CD4-positive, alpha-beta T cell (primary cell): ENCODE results near the gene CCDC74A. TPM values are rescaled to one million over a fixed set of nuclear protein-coding genes. Genes with fewer than 3 reads are reported as not detected.
A peak's percentile ranks its signal among the peaks of the same experiment; 100 is the strongest.
"Not testable (repeated sequence)": the region's sequence is repeated elsewhere in the genome, so short reads cannot be mapped to it uniquely, and the experiment has no call there.

Experiments
- ATAC-seq: fragments of 200-7000 bp; cut with Tn5 transposase; one replicate; pipeline ENCODE4 v1.10.0; 2022; ENCODE audit warnings: mild to moderate bottlenecking; ENCODE audit not compliant: poor library complexity
- CTCF ChIA-PET: fragments of 350-600 bp; sonication (Branson Sonifier 250); formaldehyde crosslinking; loops from one replicate; lab custom pipeline; 2021; ENCODE audit warnings: antibody characterized with exemption, inconsistent platforms; lab: Charles Lee
- POLR2A ChIA-PET: fragments of 350-600 bp; sonication (Branson Sonifier 250); formaldehyde crosslinking; loops from one replicate; lab custom pipeline; 2021; ENCODE audit warnings: antibody characterized with exemption, inconsistent platforms; lab: Charles Lee
- DNase-seq, 14 experiments: peaks; one replicate each; pipeline ENCODE4 v3.0.0-alpha.2; 2013 to 2020; ENCODE audit warnings: mixed read lengths in 2 of 14
- H3K27ac ChIP-seq, 2 donors: one replicate each; pipeline versions ENCODE4 v1.5.1 to v1.7.0; 2013; ENCODE audit warnings: low read length in 2 of 2, low read depth in 1 of 2, mild to moderate bottlenecking in 1 of 2
- H3K27me3 ChIP-seq, 2 experiments: 1 replicate in 1 of 2; 2 replicates in 1 of 2; pipeline versions ENCODE4 v1.6.1 to v1.7.0; 2013; ENCODE audit warnings: low read length in 2 of 2, control low read depth in 1 of 2, mild to moderate bottlenecking in 1 of 2, moderate library complexity in 1 of 2; ENCODE audit not compliant: insufficient read depth in 2 of 2, control insufficient read depth in 1 of 2
- H3K36me3 ChIP-seq: one replicate; pipeline ENCODE4 v1.6.1; 2013; ENCODE audit warnings: low read length, control low read depth; ENCODE audit not compliant: insufficient read depth
- H3K4me1 ChIP-seq: one replicate; pipeline ENCODE4 v1.6.1; 2013; ENCODE audit warnings: low read length, control low read depth; ENCODE audit not compliant: insufficient read depth
- H3K4me3 ChIP-seq: one replicate; pipeline ENCODE4 v1.5.1; 2013; ENCODE audit warnings: mild to moderate bottlenecking, low read length, moderate library complexity
- H3K9me3 ChIP-seq, 2 experiments: 1 replicate in 1 of 2; 2 replicates in 1 of 2; pipeline versions ENCODE4 v1.6.1 to v1.7.0; 2013; ENCODE audit warnings: low read length in 2 of 2, mild to moderate bottlenecking in 2 of 2, control low read depth in 1 of 2, moderate library complexity in 1 of 2; ENCODE audit not compliant: control insufficient read depth in 1 of 2, insufficient read depth in 1 of 2
- H3K27ac Mint-ChIP-seq: one replicate; pipeline ENCODE4 v1.8.0; 2020; ENCODE audit warnings: mixed read lengths
- H3K27me3 Mint-ChIP-seq: one replicate; pipeline ENCODE4 v1.8.0; 2021; ENCODE audit warnings: mixed read lengths
- H3K36me3 Mint-ChIP-seq: one replicate; pipeline ENCODE4 v1.8.0; 2021; ENCODE audit warnings: low read depth, mixed read lengths
- H3K4me1 Mint-ChIP-seq: one replicate; pipeline ENCODE4 v1.8.0; 2021; ENCODE audit warnings: low read depth, mixed read lengths
- H3K4me3 Mint-ChIP-seq: one replicate; pipeline ENCODE4 v1.8.0; 2020; ENCODE audit warnings: mild to moderate bottlenecking, mixed read lengths
- H3K9me3 Mint-ChIP-seq: one replicate; pipeline ENCODE4 v1.8.0; 2020; ENCODE audit warnings: mixed read lengths
- CTCF ChIP-seq: fragments of 200-600 bp; IDR thresholded peaks from one replicate; pipeline ENCODE4 v1.8.0; 2022; ENCODE audit warnings: antibody characterized with exemption, mild to moderate bottlenecking
- intact Hi-C, 2 experiments: fragments of 100-400 bp; cut with DNase I in 1 of 2; cut with micrococcal nuclease in 1 of 2; formaldehyde crosslinking; loops; one replicate each; pipeline versions ENCODE4 v1.15.1 to v1.9.0; 2023 to 2025; cut with DNase I, micrococcal nuclease
- total RNA-seq, 174 experiments: library from RNA in 2 of 174; stranded (reverse) in 2 of 174; gene quantifications; one replicate each; pipeline ENCODE4 v1.2.3 and lab custom pipeline; 2021 to 2026

CCDC74A gene
- total RNA-seq, 2 experiments from 2014 or later, result 0.50 to 0.60 TPM

DNA sequence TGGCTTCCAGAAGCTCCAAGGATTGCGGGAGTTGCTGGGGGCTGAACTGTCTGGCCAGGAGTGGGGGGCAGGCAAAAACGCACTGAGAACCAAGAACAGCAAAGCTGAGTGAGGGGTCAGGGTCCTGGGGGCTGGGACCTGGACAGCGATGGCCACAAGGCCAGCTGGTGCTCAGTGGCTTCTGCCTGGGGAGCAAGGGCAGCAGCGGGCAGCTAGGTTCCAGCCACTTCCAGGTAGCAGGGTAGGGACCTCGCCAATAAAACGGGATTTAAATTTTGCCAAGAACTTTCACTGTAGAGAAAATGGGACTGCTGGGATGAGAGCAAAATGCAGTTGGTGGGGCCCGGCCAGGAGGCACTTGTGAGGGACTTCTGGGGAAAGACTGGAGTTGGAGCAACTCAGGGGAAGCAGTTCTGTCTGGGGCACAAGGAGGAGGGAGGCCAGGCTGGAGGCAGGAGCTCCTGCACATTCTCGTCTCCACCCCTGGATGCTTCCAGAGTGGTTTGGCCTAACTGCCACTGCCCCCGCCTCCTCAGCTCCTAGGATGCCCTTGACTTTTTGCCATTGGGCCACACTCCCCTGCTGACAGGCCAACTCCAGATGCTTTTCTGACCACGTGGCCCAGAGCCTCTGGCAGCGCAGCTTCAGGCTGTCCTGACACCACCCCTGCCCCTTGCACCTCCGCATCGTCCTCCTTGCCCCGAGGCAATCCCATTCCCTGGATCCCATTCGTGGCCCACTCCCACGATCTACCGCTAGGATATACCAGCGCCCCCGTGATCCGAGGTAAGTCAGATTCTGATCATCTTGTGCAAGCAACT lies 5.5 kb upstream of the CCDC74A start:
- Mint-ChIP-seq H3K9me3 (no peaks in the 10 kb centered on the region), H3K27ac (no peak overlapping the region), H3K4me1 (no peaks in the 10 kb centered on the region), H3K4me3 (peak overlapping the region; percentile 20), H3K27me3 (no peaks in the 10 kb centered on the region), H3K36me3 (peaks cover 16% of the 10 kb centered on the region)
- no peaks in the 10 kb centered on the region for H3K9me3 ChIP-seq
- ATAC-seq (no peak), DNase-seq (no peak)
- no peak overlapping the region for H3K27ac ChIP-seq
- ChIA-PET POLR2A (no interaction called here), CTCF (no interaction called here)
- TF ChIP-seq CTCF, result no peak
- H3K36me3 ChIP-seq, result peaks cover 13% of the 10 kb centered on the region
- no peak overlapping the region for H3K4me3 ChIP-seq
- no peaks in the 10 kb centered on the region for H3K27me3 ChIP-seq
- intact Hi-C loops, result loop anchor here in 1 of 2 experiments (10.0 kb wide), 1 partner anchor 107 kb away; no protein-coding TSS in a partner anchor
- peaks cover 2% of the 10 kb centered on the region for H3K4me1 ChIP-seq

DNA sequence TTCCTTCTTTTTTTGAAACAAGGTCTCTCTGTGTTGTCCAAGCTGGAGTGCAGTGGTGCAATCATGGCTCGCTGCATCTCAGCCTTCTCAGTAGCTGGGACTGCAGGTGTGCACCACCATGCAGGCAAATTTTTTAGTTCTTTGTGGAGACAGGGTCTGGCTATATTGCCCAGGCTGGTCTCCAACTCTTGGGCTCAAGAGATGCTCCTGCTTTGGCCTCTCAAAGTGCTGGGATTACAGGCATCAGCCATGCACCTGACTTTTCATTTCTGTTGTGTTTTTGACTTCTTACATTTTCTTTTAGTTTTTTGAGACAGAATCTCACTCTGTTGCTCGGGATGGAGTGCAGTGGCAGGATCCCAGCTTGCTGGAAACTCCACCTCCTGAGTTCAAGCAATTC lies 2.4 kb upstream of the CCDC74A start:
- H3K4me3 ChIP-seq, H3K36me3 ChIP-seq, H3K4me3 Mint-ChIP-seq, H3K27ac Mint-ChIP-seq, DNase-seq, H3K36me3 Mint-ChIP-seq, H3K27me3 Mint-ChIP-seq, H3K9me3 Mint-ChIP-seq, H3K9me3 ChIP-seq, POLR2A ChIA-PET, H3K27ac ChIP-seq, H3K27me3 ChIP-seq, ATAC-seq, H3K4me1 Mint-ChIP-seq: not testable (repeated sequence)
- intact Hi-C loops, result loop anchor here in 1 of 2 experiments (10.0 kb wide), 1 partner anchor 110 kb away; no protein-coding TSS in a partner anchor
- CTCF ChIA-PET, result interaction anchor here (0.7 to 1.2 kb wide), 2 partner anchors 23 to 33 kb away, joined by 4 to 5 read pairs; partner anchors contain the start of gene MZT2A
- peaks cover 14% of the 10 kb centered on the region for H3K4me1 ChIP-seq

GRCh38 chr2:131528981-131529863 lies 1.5 kb downstream of the CCDC74A start:
- POLR2A ChIA-PET, H3K9me3 ChIP-seq, H3K4me1 Mint-ChIP-seq, H3K36me3 ChIP-seq, H3K27ac ChIP-seq, H3K27me3 Mint-ChIP-seq, DNase-seq, ATAC-seq, CTCF ChIA-PET, H3K4me3 ChIP-seq, H3K27me3 ChIP-seq, H3K36me3 Mint-ChIP-seq, H3K9me3 Mint-ChIP-seq: not testable (repeated sequence)
- H3K4me1 ChIP-seq, result peaks cover 14% of the 10 kb centered on the region
- peak overlapping the region; percentile 69 for H3K27ac Mint-ChIP-seq
- intact Hi-C loops, result loop anchor here in 1 of 2 experiments (2.0 to 10.0 kb wide), 2 partner anchors 36 to 114 kb away; partner anchors contain the start of gene MZT2A
- H3K4me3 Mint-ChIP-seq, result peak overlapping the region; percentile 76

DNA sequence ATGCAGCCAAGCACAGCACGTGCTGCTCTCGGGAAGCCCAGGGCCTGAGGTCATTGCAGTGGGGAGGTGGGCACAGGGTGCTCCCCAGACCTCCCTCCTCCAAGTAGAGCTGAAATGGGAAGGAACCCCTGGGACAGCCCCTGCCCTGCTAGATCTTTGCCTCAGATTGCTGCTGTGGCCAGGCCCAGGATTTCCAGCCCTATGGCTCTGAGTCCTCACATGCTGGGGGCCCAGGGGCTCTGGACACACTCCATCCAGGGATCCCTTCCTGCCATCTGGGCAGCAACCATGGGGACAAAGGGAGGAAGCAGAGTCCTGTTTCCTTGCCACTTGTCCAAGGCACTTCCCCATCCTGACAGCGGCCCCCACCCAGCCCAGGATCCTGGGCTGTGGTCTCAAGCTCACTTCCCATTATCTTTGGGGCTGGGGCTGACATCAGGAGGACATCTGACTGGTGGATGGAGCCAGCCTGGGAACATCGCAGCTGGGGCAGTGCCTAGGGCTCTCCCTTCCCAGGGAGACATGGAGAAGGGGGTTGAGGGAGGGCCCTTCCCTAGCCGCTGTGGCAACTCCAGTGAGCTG lies 2.3 kb downstream of the CCDC74A start:
- H3K27me3 ChIP-seq, POLR2A ChIA-PET, H3K36me3 Mint-ChIP-seq, H3K9me3 Mint-ChIP-seq, CTCF ChIA-PET, ATAC-seq, H3K27ac Mint-ChIP-seq, H3K27ac ChIP-seq, H3K36me3 ChIP-seq, H3K4me1 Mint-ChIP-seq, H3K4me3 ChIP-seq, H3K9me3 ChIP-seq, DNase-seq, H3K27me3 Mint-ChIP-seq: not testable (repeated sequence)
- intact Hi-C loops, result loop anchor here in 1 of 2 experiments (2.0 to 10.0 kb wide), 2 partner anchors 37 to 115 kb away; partner anchors contain the start of gene MZT2A
- H3K4me1 ChIP-seq, result peaks cover 14% of the 10 kb centered on the region
- peak overlapping the region; percentile 76 for H3K4me3 Mint-ChIP-seq

DNA sequence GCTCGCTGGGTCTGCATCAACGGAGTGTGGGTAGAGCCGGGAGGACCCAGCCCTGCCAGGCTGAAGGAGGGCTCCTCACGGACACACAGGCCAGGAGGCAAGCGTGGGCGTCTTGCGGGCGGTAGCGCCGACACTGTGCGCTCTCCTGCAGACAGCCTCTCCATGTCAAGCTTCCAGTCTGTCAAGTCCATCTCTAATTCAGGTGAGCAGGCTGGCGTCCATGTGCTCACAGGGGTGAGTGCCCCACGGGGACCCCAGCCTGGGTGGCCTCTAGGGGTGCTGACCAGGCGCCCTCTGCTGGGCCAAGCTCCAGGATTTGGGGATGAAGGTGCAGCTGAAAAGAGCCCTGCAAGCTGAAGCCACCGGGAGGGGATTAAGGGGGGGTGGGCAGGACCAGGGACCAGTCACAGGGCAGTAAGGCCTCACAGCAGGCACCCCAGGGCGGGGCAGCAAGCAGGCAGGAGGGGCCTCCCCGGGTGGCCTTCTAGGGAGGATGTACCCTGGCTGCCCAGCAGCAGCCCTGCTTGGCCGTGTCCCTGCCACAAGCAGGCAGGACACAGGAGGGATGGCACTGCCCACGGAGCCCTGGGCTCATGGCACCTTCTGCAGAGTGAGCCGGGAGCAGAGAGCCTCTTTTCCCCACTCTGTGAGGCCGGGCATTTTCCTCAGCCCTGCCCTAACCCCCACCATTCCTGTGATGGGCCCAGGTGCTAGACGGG lies 3.1 kb downstream of the CCDC74A start:
- CTCF ChIA-PET, H3K27me3 Mint-ChIP-seq, POLR2A ChIA-PET, H3K4me3 Mint-ChIP-seq, DNase-seq, H3K27ac Mint-ChIP-seq, H3K27me3 ChIP-seq, H3K9me3 ChIP-seq, H3K27ac ChIP-seq, H3K9me3 Mint-ChIP-seq, intact Hi-C loops, H3K36me3 ChIP-seq, H3K4me3 ChIP-seq, H3K4me1 Mint-ChIP-seq, ATAC-seq, H3K36me3 Mint-ChIP-seq: not testable (repeated sequence)
- peaks cover 14% of the 10 kb centered on the region for H3K4me1 ChIP-seq
